ENCODE measurements around the gene CTNNA1. TPM values are rescaled to one million over a fixed set of nuclear protein-coding genes. Genes with fewer than 3 reads are reported as not detected.

CTNNA1 gene
- total RNA-seq, 1 donor from 2014 or later: 598 TPM

DNA sequence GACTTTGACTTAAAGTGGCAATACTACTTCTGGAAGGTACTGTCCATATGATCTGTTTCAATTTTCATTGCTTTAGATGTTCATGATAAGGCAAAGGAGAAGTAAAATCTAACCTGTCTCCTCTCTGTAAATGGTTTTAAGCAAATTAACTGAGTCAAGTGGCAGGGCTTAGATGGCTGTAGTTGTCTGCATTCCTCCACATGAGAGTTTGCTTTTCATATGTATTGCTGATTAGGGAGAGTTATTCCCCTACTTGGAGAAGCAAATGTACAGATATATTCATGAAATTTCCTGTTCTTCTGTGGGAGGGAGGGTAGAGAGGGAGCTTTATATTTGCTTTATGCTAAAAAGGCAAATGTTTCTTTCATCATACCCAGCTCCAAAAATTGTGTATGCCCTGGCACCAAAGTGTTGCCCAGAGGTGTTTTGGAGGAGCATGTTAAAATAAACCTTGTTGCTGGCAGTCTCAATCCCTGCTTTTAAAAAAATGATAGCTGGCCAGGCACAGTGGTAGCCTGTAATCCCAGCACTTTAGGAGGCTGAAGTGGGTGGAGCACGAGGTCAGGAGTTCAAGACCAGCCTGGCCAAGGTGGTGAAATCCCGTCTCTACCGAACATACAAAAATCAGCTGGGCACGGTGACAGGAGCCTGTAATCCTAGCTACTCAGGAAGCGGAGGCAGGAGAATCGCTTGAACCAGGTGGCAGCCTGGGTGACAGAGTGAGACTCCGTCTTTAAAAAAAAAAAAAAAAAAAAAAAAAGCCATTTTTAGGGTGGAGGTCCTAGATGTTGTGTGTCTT, 125.4 kb downstream of the CTNNA1 start:
- peaks cover 15% of the 10 kb centered on the region for H3K9me3 Mint-ChIP-seq (ENCODE audit: unreplicated experiment)
- H3K36me3 Mint-ChIP-seq (ENCODE audit: unreplicated experiment): peaks cover 9% of the 10 kb centered on the region
- H3K27me3 Mint-ChIP-seq (ENCODE audit: unreplicated experiment): peaks cover 5% of the 10 kb centered on the region
- H3K4me3 Mint-ChIP-seq (ENCODE audit: unreplicated experiment): no peak overlapping the region
- H3K27ac Mint-ChIP-seq (ENCODE audit: unreplicated experiment): no peak overlapping the region
- TF ChIP-seq, protein P1, sequence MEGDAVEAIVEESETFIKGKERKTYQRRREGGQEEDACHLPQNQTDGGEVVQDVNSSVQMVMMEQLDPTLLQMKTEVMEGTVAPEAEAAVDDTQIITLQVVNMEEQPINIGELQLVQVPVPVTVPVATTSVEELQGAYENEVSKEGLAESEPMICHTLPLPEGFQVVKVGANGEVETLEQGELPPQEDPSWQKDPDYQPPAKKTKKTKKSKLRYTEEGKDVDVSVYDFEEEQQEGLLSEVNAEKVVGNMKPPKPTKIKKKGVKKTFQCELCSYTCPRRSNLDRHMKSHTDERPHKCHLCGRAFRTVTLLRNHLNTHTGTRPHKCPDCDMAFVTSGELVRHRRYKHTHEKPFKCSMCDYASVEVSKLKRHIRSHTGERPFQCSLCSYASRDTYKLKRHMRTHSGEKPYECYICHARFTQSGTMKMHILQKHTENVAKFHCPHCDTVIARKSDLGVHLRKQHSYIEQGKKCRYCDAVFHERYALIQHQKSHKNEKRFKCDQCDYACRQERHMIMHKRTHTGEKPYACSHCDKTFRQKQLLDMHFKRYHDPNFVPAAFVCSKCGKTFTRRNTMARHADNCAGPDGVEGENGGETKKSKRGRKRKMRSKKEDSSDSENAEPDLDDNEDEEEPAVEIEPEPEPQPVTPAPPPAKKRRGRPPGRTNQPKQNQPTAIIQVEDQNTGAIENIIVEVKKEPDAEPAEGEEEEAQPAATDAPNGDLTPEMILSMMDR (IDR thresholded peaks at IDR 0.05; ENCODE audit: partially characterized antibody, unreplicated experiment): no peak
- DNase-seq: no peak
- peaks cover 40% of the 10 kb centered on the region for H3K4me1 Mint-ChIP-seq (ENCODE audit: low read depth, unreplicated experiment)

DNA sequence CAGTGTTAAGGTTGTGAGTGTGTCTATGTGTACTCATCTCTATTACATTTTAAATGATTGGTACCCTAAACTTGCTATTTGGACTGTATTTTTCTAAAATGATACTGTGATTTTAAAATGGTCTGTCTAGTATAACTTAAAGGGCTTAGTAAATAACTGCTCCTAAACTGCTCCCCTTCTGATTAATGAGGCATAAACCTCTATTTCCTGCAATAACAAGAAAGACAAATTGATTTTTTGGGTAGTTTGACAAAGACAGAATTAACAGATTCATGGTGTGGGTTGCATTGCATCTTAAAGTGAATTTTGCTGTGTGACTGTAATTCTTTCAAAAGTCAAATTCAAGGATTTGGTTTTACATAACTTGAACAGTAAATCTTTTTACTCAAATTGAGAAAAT, 130.0 kb downstream of the CTNNA1 start:
- peaks cover 12% of the 10 kb centered on the region for H3K9me3 Mint-ChIP-seq (ENCODE audit: unreplicated experiment)
- H3K4me1 Mint-ChIP-seq (ENCODE audit: low read depth, unreplicated experiment): peaks cover 12% of the 10 kb centered on the region
- DNase-seq: no peak
- H3K27ac Mint-ChIP-seq (ENCODE audit: unreplicated experiment): no peak overlapping the region
- peaks cover 2% of the 10 kb centered on the region for H3K27me3 Mint-ChIP-seq (ENCODE audit: unreplicated experiment)
- TF ChIP-seq, protein P1 (IDR thresholded peaks at IDR 0.05; ENCODE audit: partially characterized antibody, unreplicated experiment): no peak
- H3K4me3 Mint-ChIP-seq (ENCODE audit: unreplicated experiment): no peak overlapping the region
- H3K36me3 Mint-ChIP-seq (ENCODE audit: unreplicated experiment): peaks cover 9% of the 10 kb centered on the region

DNA sequence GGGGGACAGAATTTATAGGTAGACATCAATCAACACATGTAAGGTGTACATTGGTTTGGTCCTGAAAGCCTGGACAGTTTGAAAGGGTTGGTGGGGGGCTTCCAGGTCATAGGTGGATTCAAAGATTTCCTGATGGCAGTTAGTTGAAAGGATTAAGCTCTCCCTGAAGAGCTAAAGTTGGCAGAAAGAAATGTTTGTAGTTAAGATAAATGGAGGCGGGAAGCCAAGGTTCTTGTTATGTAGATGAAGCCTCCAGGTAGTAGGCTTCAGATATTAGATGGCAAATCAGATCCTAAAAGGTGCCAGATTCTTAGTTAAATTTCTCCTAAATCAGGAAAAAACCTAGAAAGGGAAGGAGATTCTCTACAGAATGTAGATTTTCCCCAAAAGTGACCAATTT, 130.9 kb downstream of the CTNNA1 start:
- no peak overlapping the region for H3K4me3 Mint-ChIP-seq (ENCODE audit: unreplicated experiment)
- no peak for DNase-seq
- no peak overlapping the region for H3K27ac Mint-ChIP-seq (ENCODE audit: unreplicated experiment)
- peaks cover 2% of the 10 kb centered on the region for H3K27me3 Mint-ChIP-seq (ENCODE audit: unreplicated experiment)
- peaks cover 12% of the 10 kb centered on the region for H3K4me1 Mint-ChIP-seq (ENCODE audit: low read depth, unreplicated experiment)
- TF ChIP-seq, protein P1 (IDR thresholded peaks at IDR 0.05; ENCODE audit: partially characterized antibody, unreplicated experiment): no peak
- H3K36me3 Mint-ChIP-seq (ENCODE audit: unreplicated experiment): peaks cover 9% of the 10 kb centered on the region
- peaks cover 12% of the 10 kb centered on the region for H3K9me3 Mint-ChIP-seq (ENCODE audit: unreplicated experiment)

DNA sequence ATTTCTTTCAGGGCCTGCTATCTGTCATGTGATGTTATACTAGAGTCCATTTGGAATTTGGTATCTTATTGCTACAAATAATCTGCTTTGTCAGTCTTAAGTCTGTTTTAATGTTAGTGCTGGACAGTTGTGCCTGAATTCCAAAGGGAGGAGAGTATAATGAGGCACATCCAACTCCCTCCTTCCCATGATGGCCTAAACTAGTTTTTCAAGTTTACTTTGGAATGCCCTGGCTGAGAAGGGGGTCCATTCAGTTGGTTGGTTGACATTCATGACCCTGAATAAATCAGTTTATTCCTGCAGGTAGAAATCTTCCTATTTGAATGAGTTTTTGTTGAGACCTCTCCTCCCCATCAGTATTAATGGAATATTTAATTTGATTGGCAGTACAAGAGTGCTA, 131.3 kb downstream of the CTNNA1 start:
- Mint-ChIP-seq H3K4me1 (ENCODE audit: low read depth, unreplicated experiment) (peaks cover 12% of the 10 kb centered on the region), H3K36me3 (ENCODE audit: unreplicated experiment) (peaks cover 10% of the 10 kb centered on the region), H3K27ac (ENCODE audit: unreplicated experiment) (no peak overlapping the region), H3K4me3 (ENCODE audit: unreplicated experiment) (no peak overlapping the region), H3K27me3 (ENCODE audit: unreplicated experiment) (peaks cover 2% of the 10 kb centered on the region), H3K9me3 (ENCODE audit: unreplicated experiment) (peaks cover 12% of the 10 kb centered on the region)
- no peak for DNase-seq
- TF ChIP-seq, protein P1 (IDR thresholded peaks at IDR 0.05; ENCODE audit: partially characterized antibody, unreplicated experiment): no peak

DNA sequence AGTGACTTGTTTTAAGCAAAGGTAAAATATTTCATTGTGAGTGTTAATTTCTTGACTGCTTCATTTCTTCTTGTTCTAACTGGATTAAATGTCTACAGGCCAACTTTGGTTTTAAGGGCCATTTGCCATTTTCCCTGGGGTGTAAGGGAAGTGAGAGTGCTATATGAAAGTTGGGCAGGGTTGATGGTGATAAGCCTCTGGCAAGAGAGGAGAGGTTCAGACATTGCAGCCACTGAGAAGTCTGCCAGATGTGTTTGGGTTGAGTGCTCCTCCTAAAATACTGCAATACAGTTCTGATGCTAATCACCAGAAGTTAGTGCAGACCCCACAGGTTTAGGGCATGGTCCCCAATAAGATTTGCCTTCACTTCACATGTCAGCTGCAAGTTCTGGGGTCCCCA, 136.8 kb downstream of the CTNNA1 start:
- H3K27me3 Mint-ChIP-seq (ENCODE audit: unreplicated experiment): peaks cover 6% of the 10 kb centered on the region
- no peak for DNase-seq
- peaks cover 15% of the 10 kb centered on the region for H3K36me3 Mint-ChIP-seq (ENCODE audit: unreplicated experiment)
- no peaks in the 10 kb centered on the region for H3K4me1 Mint-ChIP-seq (ENCODE audit: low read depth, unreplicated experiment)
- H3K4me3 Mint-ChIP-seq (ENCODE audit: unreplicated experiment): no peak overlapping the region
- H3K27ac Mint-ChIP-seq (ENCODE audit: unreplicated experiment): no peak overlapping the region
- H3K9me3 Mint-ChIP-seq (ENCODE audit: unreplicated experiment): peaks cover 7% of the 10 kb centered on the region
- TF ChIP-seq, protein P1 (IDR thresholded peaks at IDR 0.05; ENCODE audit: partially characterized antibody, unreplicated experiment): no peak
